ENCODE measurements around the gene KCNK18.

The KCNK18 gene

GRCh38 chr10:117256910-117257309 lies 59.6 kb downstream of the KCNK18 start:
- CTCF ChIA-PET = no interaction called here

GRCh38 chr10:117257721-117258120 lies 60.4 kb downstream of the KCNK18 start:
- ChIA-PET POLR2A (no interaction called here), CTCF (interaction anchor here (1.0 kb wide), 1 partner anchor 13 kb away, joined by 4 read pairs; no protein-coding TSS in a partner anchor)
- H3K4me3 ChIP-seq (ENCODE audit: control insufficient read depth in 1 of 7, extremely low read depth in 1 of 7, insufficient read depth in 4 of 7, low read depth in 2 of 7, low read length in 6 of 7) = no peak overlapping the region

More at GRCh38 chr10:117256910-117257309, 59.6 kb downstream of the KCNK18 start:
- 88% methylated on average over 10 of the region's 10 CpGs for WGBS (ENCODE audit: insufficient coverage)
- no peaks in the 10 kb centered on the region for H3K27me3 ChIP-seq (replicated peaks in 2 of 5; ENCODE audit: control insufficient read depth in 4 of 5, insufficient read depth in 5 of 5, low read length in 4 of 5)
- peaks cover 0 to 31% (median 10%) of the 10 kb centered on the region in 4 experiments for H3K36me3 ChIP-seq (ENCODE audit: control insufficient read depth in 4 of 4, insufficient read depth in 4 of 4, low read length in 3 of 4)
- no peak overlapping the region for H3K27ac ChIP-seq (ENCODE audit: insufficient read depth in 1 of 2, low read depth in 1 of 2, low read length in 2 of 2, poor library complexity in 1 of 2, severe bottlenecking in 2 of 2)
- no peak for DNase-seq
- H3K4me3 ChIP-seq (ENCODE audit: control insufficient read depth in 1 of 7, extremely low read depth in 1 of 7, insufficient read depth in 4 of 7, low read depth in 2 of 7, low read length in 6 of 7) = no peak overlapping the region
- H3K4me1 ChIP-seq (ENCODE audit: control extremely low read depth in 1 of 4, control insufficient read depth in 4 of 4, insufficient read depth in 4 of 4, low read length in 3 of 4) = peaks cover 2 to 24% (median 14%) of the 10 kb centered on the region in 4 experiments
- POLR2A ChIA-PET = interaction anchor here (0.6 kb wide), 1 partner anchor 34 kb away, joined by 4 read pairs; no protein-coding TSS in a partner anchor
- no peaks in the 10 kb centered on the region for H3K9me3 ChIP-seq (ENCODE audit: control extremely low read depth in 1 of 5, control insufficient read depth in 4 of 5, insufficient read depth in 2 of 5, low read depth in 1 of 5, low read length in 4 of 5)

DNA sequence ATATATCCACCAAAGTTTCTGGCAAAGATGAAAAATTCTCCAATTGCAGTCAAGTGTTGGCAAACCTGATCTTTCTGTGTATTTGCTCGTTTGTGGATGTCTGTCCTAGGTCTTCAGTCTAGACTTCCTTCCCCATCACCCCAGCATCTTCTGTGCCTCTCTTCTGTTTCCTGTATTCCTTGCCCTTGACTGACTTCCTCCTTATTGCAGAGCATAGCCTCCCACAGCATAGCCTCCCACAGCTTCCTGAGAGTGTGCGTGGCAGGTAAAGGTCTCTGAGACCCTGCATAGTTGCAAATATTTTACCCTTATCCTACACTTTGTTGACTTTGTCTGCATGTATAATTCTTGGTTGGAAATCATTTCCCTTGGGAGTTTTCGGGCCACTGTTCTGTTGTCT lies 62.0 kb downstream of the KCNK18 start:
- DNase-seq = peak in 2 of 3 donors; percentile 30 to 45
- Histone ChIP-seq H3K4me3 (ENCODE audit: control insufficient read depth in 1 of 7, extremely low read depth in 1 of 7, insufficient read depth in 4 of 7, low read depth in 2 of 7, low read length in 6 of 7) (peak overlapping the region in 2 of 7 experiments; percentile 5 to 20), H3K4me1 (ENCODE audit: control extremely low read depth in 1 of 4, control insufficient read depth in 4 of 4, insufficient read depth in 4 of 4, low read length in 3 of 4) (peaks cover 2 to 24% (median 14%) of the 10 kb centered on the region in 4 experiments), H3K27me3 (replicated peaks in 2 of 5; ENCODE audit: control insufficient read depth in 4 of 5, insufficient read depth in 5 of 5, low read length in 4 of 5) (no peaks in the 10 kb centered on the region), H3K9me3 (ENCODE audit: control extremely low read depth in 1 of 5, control insufficient read depth in 4 of 5, insufficient read depth in 2 of 5, low read depth in 1 of 5, low read length in 4 of 5) (no peaks in the 10 kb centered on the region), H3K36me3 (ENCODE audit: control insufficient read depth in 4 of 4, insufficient read depth in 4 of 4, low read length in 3 of 4) (peaks cover 0 to 30% (median 13%) of the 10 kb centered on the region in 4 experiments), H3K27ac (ENCODE audit: insufficient read depth in 1 of 2, low read depth in 1 of 2, low read length in 2 of 2, poor library complexity in 1 of 2, severe bottlenecking in 2 of 2) (no peak overlapping the region)
- CTCF ChIA-PET = interaction anchor here (1.1 kb wide), 1 partner anchor 10 kb away, joined by 5 read pairs; no protein-coding TSS in a partner anchor
- POLR2A ChIA-PET = no interaction called here
- 100% methylated on average over 1 of the region's 3 CpGs for WGBS (ENCODE audit: insufficient coverage)

More at GRCh38 chr10:117257721-117258120, 60.4 kb downstream of the KCNK18 start:
- Histone ChIP-seq H3K4me1 (ENCODE audit: control extremely low read depth in 1 of 4, control insufficient read depth in 4 of 4, insufficient read depth in 4 of 4, low read length in 3 of 4) (peaks cover 2 to 24% (median 14%) of the 10 kb centered on the region in 4 experiments), H3K36me3 (ENCODE audit: control insufficient read depth in 4 of 4, insufficient read depth in 4 of 4, low read length in 3 of 4) (peaks cover 0 to 31% (median 10%) of the 10 kb centered on the region in 4 experiments), H3K9me3 (ENCODE audit: control extremely low read depth in 1 of 5, control insufficient read depth in 4 of 5, insufficient read depth in 2 of 5, low read depth in 1 of 5, low read length in 4 of 5) (no peaks in the 10 kb centered on the region), H3K27me3 (replicated peaks in 2 of 5; ENCODE audit: control insufficient read depth in 4 of 5, insufficient read depth in 5 of 5, low read length in 4 of 5) (no peaks in the 10 kb centered on the region), H3K27ac (ENCODE audit: insufficient read depth in 1 of 2, low read depth in 1 of 2, low read length in 2 of 2, poor library complexity in 1 of 2, severe bottlenecking in 2 of 2) (no peak overlapping the region)
- no peak for DNase-seq
- WGBS (ENCODE audit: insufficient coverage) = 96% methylated on average over 3 of the region's 3 CpGs
